ENCODE measurements around the gene CFAP410. TPM values are rescaled to one million over a fixed set of nuclear protein-coding genes. Genes with fewer than 3 reads are reported as not detected.

Gene CFAP410
- total and polyA plus RNA-seq, 2 of the 8 experiments (the other 6 are each of a cell fraction or from before 2014, with no cell fraction given) = 10.6 to 12.0 TPM

GRCh38 chr21:44295646-44296045, 43.5 kb downstream of the CFAP410 start:
- CTCF ChIA-PET (ENCODE audit: partially characterized antibody) = interaction anchor here (1.2 to 5.0 kb wide), 3 partner anchors 10 to 33 kb away, joined by 3 to 53 read pairs (median 3); partner anchors contain the start of gene AIRE
- Histone ChIP-seq H3K9ac (replicated peaks in 1 of 4; ENCODE audit: extremely low read depth in 1 of 4, low read depth in 3 of 4, low read length in 3 of 4) (no peak overlapping the region), H4K20me1 (replicated peaks in 1 of 2; ENCODE audit: control insufficient read depth in 1 of 2, insufficient read depth in 2 of 2, low read length in 2 of 2) (no peaks in the 10 kb centered on the region)

More at GRCh38 chr21:44295646-44296045, 43.5 kb downstream of the CFAP410 start:
- Histone ChIP-seq H4K5ac (ENCODE audit: insufficient read length, low read depth, low read length) (no peak overlapping the region), H3K18ac (ENCODE audit: extremely low read depth, low read length) (no peak overlapping the region), H3K23me2 (ENCODE audit: low read depth, low read length) (peaks cover 10% of the 10 kb centered on the region; the same call in 1 of the 2 replicates), H2BK12ac (ENCODE audit: low read depth, low read length) (no peak overlapping the region), H2BK15ac (ENCODE audit: low read length) (no peak overlapping the region), H2BK5ac (ENCODE audit: low read depth, low read length) (no peak overlapping the region), H3K79me1 (ENCODE audit: low read depth, low read length) (no peaks in the 10 kb centered on the region), H2BK20ac (ENCODE audit: low read length) (no peak overlapping the region), H3K79me2 (ENCODE audit: control insufficient read depth in 1 of 2, insufficient read depth in 2 of 2, low read length in 2 of 2) (no peaks in the 10 kb centered on the region), H3K4me2 (ENCODE audit: insufficient read depth in 1 of 2, low read depth in 2 of 2, low read length in 2 of 2) (no peak overlapping the region), H3K4ac (replicated peaks; ENCODE audit: insufficient read length, low read depth, low read length) (no peak overlapping the region), H3K4me3 (ENCODE audit: extremely low read depth in 1 of 4, insufficient read depth in 2 of 4, low read depth in 3 of 4, low read length in 4 of 4) (no peak overlapping the region), H3K56ac (replicated peaks; ENCODE audit: insufficient read length, low read depth, low read length) (no peak overlapping the region), H4K91ac (replicated peaks; ENCODE audit: insufficient read length, low read length) (no peak overlapping the region), H2AFZ (ENCODE audit: low read length) (no peak overlapping the region), H3K27ac (ENCODE audit: low read depth, low read length) (no peak overlapping the region), H3K4me1 (replicated peaks in 1 of 4; ENCODE audit: control insufficient read depth in 3 of 4, insufficient read depth in 4 of 4, low read length in 3 of 4) (peaks cover 0 to 8% (median 1%) of the 10 kb centered on the region in 4 experiments; a peak in 4 of 7 replicates), H3K36me3 (ENCODE audit: control insufficient read depth in 2 of 4, insufficient read depth in 4 of 4, low read length in 3 of 4) (no peaks in the 10 kb centered on the region), H2BK120ac (replicated peaks; ENCODE audit: low read depth, low read length) (no peak overlapping the region), H4K8ac (ENCODE audit: extremely low read depth, insufficient read depth, low read length) (no peak overlapping the region), H2AK5ac (ENCODE audit: low read depth, low read length) (no peak overlapping the region), H3K9me3 (ENCODE audit: insufficient read depth in 2 of 2, low read depth in 1 of 2, low read length in 1 of 2) (no peaks in the 10 kb centered on the region), H3K23ac (ENCODE audit: insufficient read length) (no peak overlapping the region), H3K27me3 (replicated peaks in 1 of 4; ENCODE audit: control insufficient read depth in 3 of 4, extremely low read depth in 1 of 4, insufficient read depth in 3 of 4, low read length in 3 of 4) (peaks cover 0 to 3% (median 0%) of the 10 kb centered on the region in 4 experiments; a peak in 2 of 7 replicates), H3K14ac (ENCODE audit: insufficient read length) (no peak overlapping the region)
- POLR2A ChIA-PET (ENCODE audit: partially characterized antibody) = no interaction called here
- TF ChIP-seq RNF2 (IDR thresholded peaks at IDR 0.05; ENCODE audit: borderline replicate concordance, low read depth, low read length, missing control alignments, poor library complexity, severe bottlenecking) (no peak), POU5F1 (IDR thresholded peaks at IDR 0.05; ENCODE audit: low read depth, low read length) (no peak), HDAC6 (IDR thresholded peaks at IDR 0.05; ENCODE audit: low read depth, low read length) (no peak), TAF7 (optimal IDR thresholded peaks at IDR 0.05; ENCODE audit: borderline replicate concordance, low read depth, low read length) (no peak), NRF1 (IDR thresholded peaks at IDR 0.05; ENCODE audit: low read depth, low read length) (no peak), SIN3A (conservative IDR thresholded peaks at IDR 0.05 in 1 of 2, IDR thresholded peaks at IDR 0.05 in 1 of 2; ENCODE audit: low read depth in 1 of 2, low read length in 2 of 2) (no peak), RXRA (IDR thresholded peaks at IDR 0.05; ENCODE audit: insufficient read depth, low read depth, low read length) (no peak), TAF1 (IDR thresholded peaks at IDR 0.05; ENCODE audit: low read depth, low read length) (no peak), HDAC2 (IDR thresholded peaks at IDR 0.05; ENCODE audit: borderline replicate concordance in 1 of 2, low read depth in 2 of 2, low read length in 2 of 2) (no peak)
- no peak for DNase-seq (ENCODE audit: low read depth in 1 of 2, low spot score in 2 of 2)
- WGBS, 2 experiments (ENCODE audit: extremely low coverage in 1 of 2, insufficient coverage in 1 of 2, insufficient read length in 1 of 2, insufficient replicate concordance in 2 of 2, low coverage in 1 of 2, low lambda C conversion rate in 2 of 2, missing lambda C conversion rate in 1 of 2) = 88% methylated on average over 10 of the region's 10 CpGs; no CpG with 5 or more reads in 1 of the 2 experiments
- no peak for FAIRE-seq

All from H1 (cell line).